CD4-positive, alpha-beta T cell treated with Interleukin-4 for 1 hour (primary cell): ENCODE data around the gene GLTP.
"Not testable (repeated sequence)": the region's sequence is repeated elsewhere in the genome, so short reads cannot be mapped to it uniquely, and the experiment has no call there.

Experiments
- DNase-seq, 2 donors: peaks; one replicate each; pipeline ENCODE4 v3.0.0-alpha.2; 2020 to 2022

Gene GLTP, protein sequence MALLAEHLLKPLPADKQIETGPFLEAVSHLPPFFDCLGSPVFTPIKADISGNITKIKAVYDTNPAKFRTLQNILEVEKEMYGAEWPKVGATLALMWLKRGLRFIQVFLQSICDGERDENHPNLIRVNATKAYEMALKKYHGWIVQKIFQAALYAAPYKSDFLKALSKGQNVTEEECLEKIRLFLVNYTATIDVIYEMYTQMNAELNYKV

GRCh38 chr12:109880043-109880931, at the start of gene GLTP:
Gene GLTP (minus strand): TSS chr12:109880541. CDS start chr12:109880374, 167 bp downstream.
- peak; percentile 90 to 91 for DNase-seq

GRCh38 chr12:109929326-109929725, 49.0 kb upstream of the GLTP start:
- not testable (repeated sequence) for DNase-seq

- DNase-seq, result no peak
These were observed 47.8 kb upstream of the GLTP start for GRCh38 chr12:109928058-109928656.

DNA sequence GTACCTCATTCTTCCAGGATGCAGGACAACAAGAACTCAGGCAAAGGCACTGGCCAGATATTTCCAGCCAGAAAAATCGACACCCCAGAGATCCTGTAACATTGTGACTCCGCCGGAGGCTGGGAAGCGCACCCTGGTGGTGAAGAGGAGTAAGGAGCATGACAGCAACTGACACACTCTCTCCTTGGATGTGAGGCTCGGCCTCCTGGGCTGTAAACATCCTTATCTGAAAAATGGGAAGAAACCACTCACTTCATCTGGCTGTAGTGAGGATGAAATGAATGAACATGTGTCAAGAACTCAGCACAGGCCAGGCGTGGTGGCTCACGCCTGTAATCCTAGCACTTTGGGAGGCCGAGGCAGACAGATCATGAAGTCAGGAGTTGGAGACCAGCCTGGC, 47.3 kb upstream of the GLTP start:
- DNase-seq, result peak; percentile 50 to 52

GRCh38 chr12:109926488-109927210, 46.3 kb upstream of the GLTP start:
- DNase-seq, result no peak

GRCh38 chr12:109926016-109926415, 45.7 kb upstream of the GLTP start:
- DNase-seq, result no peak

DNA sequence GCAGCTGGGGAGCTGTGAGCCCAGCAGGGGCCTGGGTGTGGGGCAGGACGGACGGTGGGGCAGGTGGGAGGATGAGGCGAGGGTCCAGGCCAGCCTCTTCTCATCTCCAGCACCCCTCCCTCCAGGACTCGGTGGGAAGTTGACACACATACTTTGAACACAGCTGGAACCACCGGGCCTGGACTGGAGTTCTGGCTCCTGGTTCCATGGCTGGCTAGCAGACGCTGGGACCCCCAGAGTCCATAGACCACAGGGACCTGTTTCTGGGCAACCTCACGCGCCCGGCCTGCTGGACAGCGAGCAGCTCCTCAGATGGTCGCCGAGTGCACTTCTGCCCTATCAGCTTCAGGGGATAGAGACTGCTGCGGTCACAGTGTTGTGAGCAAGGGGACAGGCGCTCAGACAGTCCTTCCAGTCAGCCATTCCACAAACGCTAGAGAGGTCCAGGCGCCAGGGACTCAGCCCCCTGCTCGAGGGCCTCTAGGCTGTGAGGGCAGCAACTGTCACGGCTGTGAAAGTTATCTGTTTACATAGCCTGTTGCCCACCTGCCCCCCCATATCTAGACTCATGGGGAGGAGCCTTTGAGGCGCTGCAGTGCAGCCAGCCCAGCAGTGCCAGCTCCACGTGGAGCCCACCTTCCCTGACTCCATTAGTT, 45.0 kb upstream of the GLTP start:
- DNase-seq, result no peak

- no peak for DNase-seq
These were observed 43.3 kb upstream of the GLTP start for GRCh38 chr12:109923481-109924245.

- no peak for DNase-seq
These were observed 42.7 kb upstream of the GLTP start for GRCh38 chr12:109923038-109923437.

DNA sequence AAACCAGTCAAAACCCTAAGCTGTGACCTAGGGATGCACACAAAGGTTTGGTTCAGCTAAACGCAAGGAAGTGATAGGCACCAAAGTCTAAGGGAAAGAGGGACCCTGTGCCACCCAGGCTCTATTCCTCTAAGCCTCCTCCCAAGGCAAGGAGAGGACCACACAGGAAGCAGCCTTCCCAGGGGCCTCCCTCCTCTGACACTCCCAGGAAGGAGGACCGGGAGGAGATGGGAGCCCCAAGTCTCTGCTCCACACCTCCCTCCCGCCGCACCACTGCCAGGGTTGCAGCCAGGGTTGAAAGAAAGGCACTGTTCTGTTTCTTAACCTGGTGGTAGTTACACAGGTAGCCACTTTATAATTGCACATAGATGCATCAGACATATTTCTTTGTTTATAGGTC, 41.6 kb upstream of the GLTP start:
- no peak for DNase-seq

- DNase-seq, result no peak
These were observed 40.0 kb upstream of the GLTP start for GRCh38 chr12:109920261-109920780.

- DNase-seq, result no peak
These were observed 39.1 kb upstream of the GLTP start for GRCh38 chr12:109919456-109919855.

GRCh38 chr12:109916045-109916444, 35.7 kb upstream of the GLTP start:
- no peak for DNase-seq

- no peak for DNase-seq
These were observed 35.1 kb upstream of the GLTP start for GRCh38 chr12:109915171-109916040.

DNA sequence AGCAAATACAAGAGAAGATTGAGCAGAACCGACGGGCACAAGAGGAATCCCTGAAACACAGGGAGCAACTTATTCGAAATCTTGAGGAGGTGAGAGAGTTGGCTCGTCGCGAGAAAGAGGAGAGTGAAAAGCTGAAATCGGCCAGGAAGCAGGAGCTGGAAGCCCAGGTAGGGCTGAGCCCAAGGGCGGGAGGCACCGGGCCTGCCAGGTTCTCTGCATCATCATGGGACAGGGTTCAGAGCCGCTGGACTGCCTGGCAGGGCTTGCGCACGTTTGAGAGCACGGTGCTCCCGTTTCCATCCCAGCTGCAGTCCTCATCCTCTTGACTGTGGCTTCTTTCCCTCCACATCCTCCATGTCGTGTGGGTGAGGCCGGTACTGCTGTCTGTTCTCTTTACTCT, 34.1 kb upstream of the GLTP start:
- DNase-seq, result no peak

GRCh38 chr12:109912855-109913321, 32.5 kb upstream of the GLTP start:
- no peak for DNase-seq

- DNase-seq, result no peak
These were observed 30.6 kb upstream of the GLTP start for GRCh38 chr12:109910969-109911348.

GRCh38 chr12:109910254-109910968, 30.1 kb upstream of the GLTP start:
- DNase-seq, result no peak

DNA sequence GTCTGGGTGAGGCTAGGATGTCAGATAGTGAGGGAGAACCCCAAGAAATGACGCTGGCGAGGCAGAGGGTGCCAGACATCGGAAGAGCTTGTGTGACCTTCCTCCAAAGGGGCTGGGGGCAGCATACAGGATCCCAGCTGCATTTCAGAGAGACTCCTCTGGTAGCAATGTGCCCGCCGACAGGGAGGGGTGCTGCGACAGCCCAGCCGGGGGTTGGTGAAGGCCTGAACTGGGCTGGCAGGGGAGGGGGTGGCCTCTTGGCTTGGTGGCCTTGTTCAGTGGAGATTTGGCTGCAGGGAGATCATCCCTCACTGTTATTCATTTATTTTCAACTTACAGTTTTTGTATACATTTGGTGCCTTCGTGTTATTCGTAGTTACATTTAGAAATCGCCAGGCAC, 25.0 kb upstream of the GLTP start:
- DNase-seq, result no peak

DNA sequence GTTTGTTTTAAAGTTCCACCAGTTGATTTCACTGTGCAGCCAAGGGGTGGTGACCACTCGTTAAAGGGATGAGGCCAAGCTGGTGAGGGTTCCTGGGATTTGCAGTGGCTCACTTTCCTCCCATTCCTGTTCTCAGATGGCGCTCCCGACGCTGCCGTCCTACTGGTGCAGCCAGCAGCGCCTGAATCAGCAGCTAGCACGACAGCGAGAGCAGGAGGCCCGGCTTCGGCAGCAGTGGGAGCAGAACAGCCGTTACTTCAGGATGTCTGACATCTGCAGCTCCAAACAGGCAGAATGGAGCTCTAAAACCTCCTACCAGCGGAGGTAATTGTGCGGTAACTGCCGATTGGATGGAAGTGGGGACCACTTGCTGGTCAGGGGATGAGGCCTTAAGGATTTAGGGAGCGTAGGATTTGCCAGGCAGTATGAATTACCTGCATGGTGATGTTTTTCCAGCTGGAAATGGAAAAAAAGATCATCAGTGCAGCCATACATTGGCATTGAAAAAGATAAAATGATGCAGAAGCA, 22.6 kb upstream of the GLTP start:
- no peak for DNase-seq
